H1 (cell line): Measurements from ENCODE around the gene DHX58.

Experiments
- EP300 ChIP-seq, 2 experiments: IDR thresholded peaks; 1 replicate in 1 of 2; 2 replicates in 1 of 2; pipeline ENCODE4 v1.6.1; 2011 to 2012; ENCODE audit warnings: low read depth in 2 of 2, low read length in 2 of 2, mild to moderate bottlenecking in 2 of 2, borderline replicate concordance in 1 of 2, inconsistent platforms in 1 of 2, moderate library complexity in 1 of 2
- EZH2 ChIP-seq: fragments of 200-600 bp; sonication (generic); IDR thresholded peaks from 2 replicates; pipeline ENCODE4 v1.7.1; 2012; ENCODE audit warnings: low read depth, mild to moderate bottlenecking, moderate library complexity, low read length, inconsistent platforms; ENCODE audit not compliant: severe bottlenecking
- POLR2A ChIP-seq, 2 experiments: IDR thresholded peaks; 1 replicate in 1 of 2; 2 replicates in 1 of 2; pipeline ENCODE4 v1.6.1; 2011; ENCODE audit warnings: low read depth in 2 of 2, low read length in 2 of 2, mild to moderate bottlenecking in 2 of 2; ENCODE audit errors: control extremely low read depth in 1 of 2
- SIRT6 ChIP-seq: IDR thresholded peaks from one replicate; pipeline ENCODE4 v1.7.1; 2012; ENCODE audit warnings: low read length, inconsistent platforms
- TF ChIP-seq, protein P1 (sequence below), 3 experiments: IDR thresholded peaks; 1 replicate in 2 of 3; 2 replicates in 1 of 3; pipeline versions ENCODE4 v1.5.1 to v1.6.1; 2011; ENCODE audit warnings: low read length in 3 of 3, mild to moderate bottlenecking in 3 of 3, inconsistent platforms in 2 of 3, low read depth in 1 of 3, moderate library complexity in 1 of 3; ENCODE audit not compliant: insufficient read depth in 1 of 3; ENCODE audit errors: control extremely low read depth in 1 of 3

DNA sequence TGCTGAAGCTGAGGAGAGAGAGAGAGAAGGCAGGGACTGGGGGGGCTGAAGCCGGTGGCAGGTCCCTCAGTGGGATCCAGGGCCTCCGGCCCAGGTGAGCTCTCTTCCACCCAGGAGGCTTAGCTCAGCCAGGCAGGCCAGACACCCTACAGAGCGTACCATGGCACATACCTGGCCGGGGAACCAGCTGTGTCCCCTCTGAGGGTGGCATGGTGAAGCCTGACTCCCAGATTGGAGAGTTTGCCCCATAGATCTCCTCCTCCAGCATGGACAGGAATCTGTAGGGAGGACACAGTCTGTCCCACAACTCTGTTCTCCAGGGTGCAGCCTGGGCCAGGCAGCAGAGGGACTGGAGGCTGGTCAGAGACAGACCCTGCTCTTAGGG lies 5.6 kb upstream of the DHX58 start:
- TF ChIP-seq, protein P1, sequence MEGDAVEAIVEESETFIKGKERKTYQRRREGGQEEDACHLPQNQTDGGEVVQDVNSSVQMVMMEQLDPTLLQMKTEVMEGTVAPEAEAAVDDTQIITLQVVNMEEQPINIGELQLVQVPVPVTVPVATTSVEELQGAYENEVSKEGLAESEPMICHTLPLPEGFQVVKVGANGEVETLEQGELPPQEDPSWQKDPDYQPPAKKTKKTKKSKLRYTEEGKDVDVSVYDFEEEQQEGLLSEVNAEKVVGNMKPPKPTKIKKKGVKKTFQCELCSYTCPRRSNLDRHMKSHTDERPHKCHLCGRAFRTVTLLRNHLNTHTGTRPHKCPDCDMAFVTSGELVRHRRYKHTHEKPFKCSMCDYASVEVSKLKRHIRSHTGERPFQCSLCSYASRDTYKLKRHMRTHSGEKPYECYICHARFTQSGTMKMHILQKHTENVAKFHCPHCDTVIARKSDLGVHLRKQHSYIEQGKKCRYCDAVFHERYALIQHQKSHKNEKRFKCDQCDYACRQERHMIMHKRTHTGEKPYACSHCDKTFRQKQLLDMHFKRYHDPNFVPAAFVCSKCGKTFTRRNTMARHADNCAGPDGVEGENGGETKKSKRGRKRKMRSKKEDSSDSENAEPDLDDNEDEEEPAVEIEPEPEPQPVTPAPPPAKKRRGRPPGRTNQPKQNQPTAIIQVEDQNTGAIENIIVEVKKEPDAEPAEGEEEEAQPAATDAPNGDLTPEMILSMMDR (IDR thresholded peaks at IDR 0.05; ENCODE audit: control extremely low read depth in 1 of 3, insufficient read depth in 1 of 3, low read depth in 1 of 3, low read length in 3 of 3) = no peak
- TF ChIP-seq SIRT6 = no peak
- TF ChIP-seq EZH2 = no peak
- TF ChIP-seq POLR2A (IDR thresholded peaks at IDR 0.05; ENCODE audit: control extremely low read depth in 1 of 2, low read depth in 2 of 2, low read length in 2 of 2) = no peak
- TF ChIP-seq EP300 (IDR thresholded peaks at IDR 0.05; ENCODE audit: borderline replicate concordance in 1 of 2, low read depth in 2 of 2, low read length in 2 of 2) = no peak
